GM19455 (cell line): Measurements from ENCODE around the gene BICDL2.

Experiments used
- ATAC-seq: cut with Tn5 transposase; IDR thresholded peaks from one replicate; pipeline ENCODE4 v1.9.1; 2021; ENCODE audit not compliant: unreplicated experiment

The BICDL2 gene

DNA sequence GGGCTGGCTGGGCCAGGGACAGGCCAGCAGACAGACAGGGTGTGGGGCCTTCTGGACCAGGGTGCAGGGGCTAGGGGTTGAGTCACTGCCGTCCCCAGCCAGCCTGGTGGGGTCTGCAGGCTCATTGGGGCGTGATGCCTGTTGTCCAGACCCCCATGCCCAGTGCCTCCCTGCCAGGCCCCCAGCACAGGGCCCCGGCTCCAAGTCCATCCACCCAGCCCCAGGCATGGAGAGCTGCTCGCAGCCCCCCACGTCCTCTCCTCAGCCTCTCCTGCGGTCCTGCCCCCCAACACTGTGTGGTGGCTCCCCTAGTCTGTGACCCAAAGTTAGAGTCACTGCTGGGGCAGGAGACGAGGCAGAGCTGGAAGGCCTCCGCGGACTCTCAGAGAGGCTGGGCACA is 49.5 kb downstream of the BICDL2 start:
- ATAC-seq = no peak

DNA sequence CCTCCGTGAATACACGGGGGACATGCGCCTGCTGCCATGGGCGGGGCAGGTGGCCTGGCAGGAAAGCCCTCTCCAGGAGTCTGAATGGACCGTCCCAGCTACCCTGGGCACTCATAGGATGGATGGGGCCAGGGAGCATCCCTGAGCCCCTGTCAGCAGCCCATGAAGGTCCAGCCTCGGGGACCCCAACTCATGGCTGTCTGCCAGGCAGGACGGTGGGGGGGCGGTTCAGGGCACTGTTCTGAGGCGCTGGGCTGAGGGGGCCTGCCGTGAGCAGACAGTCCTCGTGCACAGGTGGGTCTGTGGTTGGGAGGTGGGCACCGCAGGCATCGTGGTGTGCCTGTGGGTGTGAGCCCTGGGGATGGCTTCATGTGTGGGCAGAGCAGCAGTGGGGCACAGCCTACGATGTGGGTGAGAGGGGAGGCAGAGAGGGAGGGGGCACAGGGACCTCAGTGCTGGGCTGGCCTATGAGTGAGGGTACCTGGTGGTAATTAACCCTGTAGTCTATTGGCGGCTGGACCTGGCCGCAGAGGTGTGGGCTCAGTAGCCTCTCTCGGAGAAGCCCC is 50.0 kb downstream of the BICDL2 start:
- no peak for ATAC-seq

DNA sequence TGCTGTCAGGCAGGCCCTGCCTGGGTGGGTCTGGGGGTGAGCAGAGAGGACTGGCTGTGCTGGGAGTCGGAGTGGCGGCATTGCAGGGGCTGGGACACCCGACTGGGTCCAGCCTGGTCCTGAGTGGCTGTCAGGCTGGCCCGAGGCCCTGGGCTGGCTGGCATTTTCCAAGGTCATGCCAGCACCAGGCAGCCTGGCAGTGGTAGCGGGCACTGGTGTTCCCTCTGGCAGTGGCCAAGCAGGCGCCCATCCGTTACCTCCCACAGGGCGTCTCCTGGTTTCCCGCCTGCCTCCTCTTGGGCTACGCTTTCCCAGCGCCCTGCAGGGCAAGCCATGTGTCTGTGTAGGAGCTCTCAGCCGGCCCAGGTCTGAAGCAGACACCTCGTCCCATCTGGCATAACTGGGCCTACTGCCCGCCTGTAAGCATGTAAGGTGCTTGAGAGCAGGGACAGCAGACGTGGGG is 50.8 kb downstream of the BICDL2 start:
- no peak for ATAC-seq

DNA sequence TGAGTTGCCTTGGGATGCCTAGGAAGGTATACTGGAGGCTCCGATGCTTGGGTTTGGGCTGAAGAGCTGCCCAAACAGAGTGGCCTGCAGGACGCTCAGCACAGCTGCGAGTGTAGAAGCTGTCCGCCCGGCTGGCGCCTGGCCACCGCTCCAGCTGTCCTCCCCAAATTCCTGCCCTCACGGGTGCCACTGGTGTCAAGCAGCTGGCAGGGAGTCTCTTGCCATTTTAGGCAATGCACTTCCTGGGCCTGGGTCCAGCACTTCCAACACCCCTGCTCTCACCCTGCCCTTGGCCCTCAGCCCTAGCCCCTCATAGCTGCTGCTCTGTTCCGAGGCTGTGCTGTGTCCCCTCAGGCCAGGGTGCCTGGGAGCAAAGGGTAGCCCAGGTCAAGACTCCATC is 51.3 kb downstream of the BICDL2 start:
- ATAC-seq = no peak

DNA sequence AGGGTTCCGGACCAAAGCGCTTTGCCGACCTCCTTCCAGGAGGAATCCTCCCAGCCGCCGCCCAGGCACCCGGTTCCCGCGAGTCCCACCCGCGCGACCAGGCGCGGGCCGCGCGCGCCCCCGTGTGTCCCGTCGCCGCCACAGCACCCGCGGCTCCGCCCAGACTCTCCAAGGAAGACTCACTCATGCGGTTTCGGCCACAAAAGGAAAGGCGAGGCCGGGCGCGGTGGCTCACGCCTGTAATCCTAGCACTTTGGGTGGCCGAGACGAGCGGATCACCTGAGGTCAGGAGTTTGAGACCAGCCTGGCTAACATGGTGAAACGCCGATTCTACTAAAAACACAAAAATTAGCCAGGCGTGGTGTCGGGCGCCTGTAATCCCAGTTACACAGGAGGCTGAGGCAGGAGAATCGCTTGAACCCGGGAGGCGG is 53.0 kb downstream of the BICDL2 start:
- ATAC-seq = no peak

DNA sequence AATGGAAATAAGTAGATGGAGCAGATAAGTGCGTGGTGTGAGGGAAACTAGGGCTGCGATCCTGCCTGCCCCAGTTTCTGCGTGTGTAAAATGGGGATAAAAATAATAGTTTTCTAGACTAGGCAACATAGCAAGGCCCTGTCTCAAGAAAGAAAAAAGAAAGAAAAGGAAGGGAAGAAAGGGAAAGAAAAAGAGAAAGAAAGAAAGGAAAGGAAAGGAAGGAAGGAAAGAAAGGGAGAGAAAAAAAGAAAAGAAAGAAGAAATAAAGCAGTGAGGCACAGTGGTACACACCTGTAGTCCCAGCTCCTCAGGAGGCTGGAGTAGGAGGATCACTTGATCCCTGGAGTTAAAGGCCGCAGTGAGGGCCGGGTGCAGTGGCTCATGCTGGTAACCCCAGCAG is 54.3 kb downstream of the BICDL2 start:
- no peak for ATAC-seq

DNA sequence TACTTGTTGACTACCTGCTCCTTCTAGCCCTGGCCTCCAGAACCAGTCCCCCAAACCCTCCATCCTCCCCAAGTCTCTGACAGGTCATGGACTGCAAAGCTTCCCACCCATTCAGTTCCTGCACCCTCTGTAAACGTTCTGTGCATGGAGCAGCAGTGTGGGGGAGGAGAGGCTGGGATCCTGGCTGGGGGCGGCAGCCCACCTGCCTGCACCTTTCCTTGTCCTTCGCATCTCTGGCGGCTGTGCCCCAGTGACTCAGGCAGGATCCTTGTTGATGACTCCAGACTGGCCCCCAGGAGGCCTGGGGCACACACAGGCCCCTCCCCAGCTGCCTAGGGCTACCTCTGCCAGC is 54.9 kb downstream of the BICDL2 start:
- no peak for ATAC-seq

DNA sequence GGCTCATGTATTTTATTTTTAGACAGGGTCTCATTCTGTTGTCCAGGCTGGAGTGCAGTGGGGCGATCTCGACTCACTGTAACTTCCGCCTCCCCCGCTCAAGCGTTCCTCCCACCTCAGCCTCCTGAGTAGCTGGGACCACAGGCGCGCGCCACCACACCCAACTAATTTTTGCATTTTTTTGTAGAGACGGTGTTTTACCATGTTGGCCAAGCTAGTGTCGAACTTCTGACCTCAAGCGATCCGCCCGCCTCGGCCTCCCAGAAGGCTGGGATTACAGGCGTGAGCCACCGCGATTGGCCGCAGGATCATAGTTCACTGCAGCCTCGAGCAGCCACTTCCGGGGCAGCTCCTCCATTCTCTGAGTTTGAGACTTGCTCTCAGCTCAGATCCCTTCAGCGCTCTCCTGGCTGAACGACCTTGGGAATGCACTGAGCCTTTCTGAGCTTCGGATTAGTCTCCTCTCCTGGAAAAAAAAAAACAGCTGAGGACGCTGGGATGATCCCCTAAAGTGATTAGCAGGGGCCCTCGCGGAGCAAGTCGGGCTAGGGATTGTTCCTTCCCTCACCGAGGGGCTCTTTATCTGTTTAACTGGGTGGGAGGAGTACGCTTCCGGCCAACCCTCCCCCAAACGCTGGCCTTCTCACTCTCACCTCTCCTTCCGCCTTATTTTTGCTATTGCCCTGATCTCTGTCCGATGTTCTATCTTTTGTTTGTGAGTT is 55.4 kb downstream of the BICDL2 start:
- no peak for ATAC-seq

DNA sequence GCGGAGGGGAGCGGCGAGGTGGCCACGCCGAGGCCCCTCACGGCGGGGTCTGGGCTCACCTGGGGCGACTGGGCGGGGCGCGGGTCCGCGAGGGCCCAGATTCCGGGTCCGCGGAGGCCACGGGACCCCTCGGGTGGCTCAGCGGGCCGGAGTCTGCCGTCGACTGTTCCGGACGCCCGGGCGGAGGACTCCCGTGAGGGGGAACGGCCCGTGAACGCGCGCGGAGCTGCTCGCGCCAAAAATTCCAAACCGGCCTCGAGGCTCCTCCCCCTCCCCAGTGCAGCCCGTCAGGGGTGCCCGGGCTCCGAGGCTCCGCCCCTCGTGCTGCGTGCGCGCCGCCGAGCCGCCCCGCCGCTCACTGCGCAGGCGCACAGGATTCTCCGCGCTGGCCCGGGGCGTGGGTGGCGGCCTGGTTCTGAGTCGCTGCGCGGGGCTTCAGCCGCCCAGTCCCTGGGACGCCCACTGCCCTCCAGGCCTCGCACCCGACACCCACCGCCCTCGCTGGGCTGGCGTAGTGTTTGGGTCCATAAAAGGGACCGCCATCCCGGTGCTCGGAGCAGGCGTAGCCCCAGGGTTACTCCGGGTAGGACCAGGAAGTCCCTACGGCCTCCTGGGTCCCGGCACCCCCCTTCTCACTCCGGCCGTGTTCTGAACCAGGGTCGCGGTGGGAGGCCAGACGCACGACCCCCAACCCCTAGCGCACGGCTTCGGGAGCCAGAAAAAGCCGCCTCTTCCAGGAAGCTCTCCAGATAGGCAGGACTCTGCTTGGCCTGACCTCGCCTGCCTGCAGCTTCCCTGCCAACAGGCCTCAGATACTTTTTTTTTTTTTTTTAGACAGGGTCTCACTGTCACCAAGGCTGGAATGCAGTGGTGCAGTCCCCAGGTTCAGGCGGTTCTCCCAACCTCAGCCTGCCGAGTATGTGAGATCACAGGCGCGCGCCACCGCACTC is 56.2 kb downstream of the BICDL2 start, which contains the start of gene PKMYT1:
Gene PKMYT1, minus strand, starts transcription at position 220 of the 950 bp plus-strand sequence. CDS start 789 bp downstream, outside the sequence.
- peak; percentile 74 for ATAC-seq

DNA sequence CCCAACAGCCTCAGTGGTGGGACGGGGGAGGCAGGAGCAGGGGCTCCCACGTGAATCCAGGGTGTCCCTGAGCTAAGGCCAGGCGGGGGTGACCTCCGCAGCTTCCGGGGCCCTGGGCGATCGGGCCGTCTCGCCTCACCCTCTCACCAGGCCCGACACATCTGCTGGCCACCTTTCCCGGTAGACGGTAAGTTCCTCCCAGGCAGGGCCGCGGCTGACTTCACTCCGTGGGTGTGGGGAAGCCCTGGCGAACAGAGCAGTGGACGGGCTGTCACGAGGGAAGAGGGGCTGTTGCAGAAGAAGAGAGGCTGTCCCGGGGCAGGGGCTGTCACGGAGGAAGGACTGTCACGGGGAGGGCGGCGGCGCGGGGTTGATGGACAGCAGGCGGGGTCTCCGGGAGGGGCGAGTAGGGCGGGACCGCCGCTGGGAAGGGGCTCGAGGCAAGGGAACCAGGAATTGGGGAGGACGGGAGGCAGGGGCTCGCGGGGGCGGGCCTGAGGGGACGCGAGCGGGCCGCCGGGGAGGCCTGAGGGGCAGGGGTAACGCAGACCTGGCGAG is 57.0 kb downstream of the BICDL2 start:
- no peak for ATAC-seq
